ENCODE results near the gene COL20A1.
"Not testable (repeated sequence)": the region's sequence is repeated elsewhere in the genome, so short reads cannot be mapped to it uniquely, and the experiment has no call there.

Gene COL20A1

GRCh38 chr20:63290677-63291472 lies 2.1 kb upstream of the COL20A1 start:
- DNase-seq (ENCODE audit: low read depth in 3 of 3), result peak; percentile 26 to 62 (median 38)

GRCh38 chr20:63291811-63292210 lies 1.2 kb upstream of the COL20A1 start:
- no peak for DNase-seq (ENCODE audit: low read depth in 3 of 3)

- DNase-seq (ENCODE audit: low read depth in 3 of 3), result no peak
Observed at GRCh38 chr20:63292292-63292701, 689 bp upstream of the COL20A1 start.

- no peak for DNase-seq (ENCODE audit: low read depth in 3 of 3)
Observed at GRCh38 chr20:63293456-63293855, 470 bp downstream of the COL20A1 start.

GRCh38 chr20:63293871-63294535 lies 1.0 kb downstream of the COL20A1 start:
- no peak for DNase-seq (ENCODE audit: low read depth in 3 of 3)

GRCh38 chr20:63294536-63294900 lies 1.5 kb downstream of the COL20A1 start:
- no peak for DNase-seq (ENCODE audit: low read depth in 3 of 3)

GRCh38 chr20:63295018-63295417 lies 2.0 kb downstream of the COL20A1 start:
- no peak for DNase-seq (ENCODE audit: low read depth in 3 of 3)

GRCh38 chr20:63295422-63295821 lies 2.4 kb downstream of the COL20A1 start:
- no peak for DNase-seq (ENCODE audit: low read depth in 3 of 3)

GRCh38 chr20:63295846-63296245 lies 2.9 kb downstream of the COL20A1 start:
- DNase-seq (ENCODE audit: low read depth in 3 of 3), result no peak

- DNase-seq (ENCODE audit: low read depth in 3 of 3), result no peak
Observed at GRCh38 chr20:63296531-63297299, 3.7 kb downstream of the COL20A1 start.

GRCh38 chr20:63297371-63297781 lies 4.4 kb downstream of the COL20A1 start:
- no peak for DNase-seq (ENCODE audit: low read depth in 3 of 3)

GRCh38 chr20:63297796-63298572 lies 5.0 kb downstream of the COL20A1 start:
- DNase-seq (ENCODE audit: low read depth in 3 of 3), result no peak

GRCh38 chr20:63298731-63299312 lies 5.8 kb downstream of the COL20A1 start:
- DNase-seq (ENCODE audit: low read depth in 3 of 3), result no peak

- no peak for DNase-seq (ENCODE audit: low read depth in 3 of 3)
Observed at GRCh38 chr20:63301671-63302070, 8.7 kb downstream of the COL20A1 start.

- no peak for DNase-seq (ENCODE audit: low read depth in 3 of 3)
Observed at GRCh38 chr20:63303095-63303666, 10.2 kb downstream of the COL20A1 start.

GRCh38 chr20:63305393-63305792 lies 12.4 kb downstream of the COL20A1 start:
- DNase-seq (ENCODE audit: low read depth in 3 of 3), result no peak

- not testable (repeated sequence) for DNase-seq (ENCODE audit: low read depth in 3 of 3)
Observed at GRCh38 chr20:63305933-63306672, 13.1 kb downstream of the COL20A1 start.

- DNase-seq (ENCODE audit: low read depth in 3 of 3), result no peak
Observed at GRCh38 chr20:63306673-63307537, 13.9 kb downstream of the COL20A1 start.

- no peak for DNase-seq (ENCODE audit: low read depth in 3 of 3)
Observed at GRCh38 chr20:63307538-63308217, 14.7 kb downstream of the COL20A1 start.

All from stimulated activated CD4-positive, alpha-beta T cell treated with anti-CD3 and anti-CD28 coated beads, TNF-alpha, amount 100 ng/mL, for 24 hours (primary cell).